HL-60 (cell line): Measurements from ENCODE around the gene EXOC4.

Experiments
- CTCF ChIP-seq: IDR thresholded peaks from one replicate; pipeline ENCODE4 v1.5.1; 2011; ENCODE audit warnings: low read length, control low read depth, inconsistent platforms; ENCODE audit not compliant: insufficient read depth
- GABPA ChIP-seq: IDR thresholded peaks from 2 replicates; pipeline ENCODE4 v1.6.1; 2012; ENCODE audit warnings: low read depth
- POLR2AphosphoS5 ChIP-seq: IDR thresholded peaks from 2 replicates; pipeline ENCODE4 v1.6.1; 2012; ENCODE audit warnings: low read depth
- REST ChIP-seq: IDR thresholded peaks from 2 replicates; pipeline ENCODE4 v1.6.1; 2012; ENCODE audit warnings: low read depth; ENCODE audit not compliant: insufficient replicate concordance
- SPI1 ChIP-seq: IDR thresholded peaks from 2 replicates; pipeline ENCODE4 v1.6.1; 2012; ENCODE audit warnings: low read depth, mild to moderate bottlenecking, borderline replicate concordance

- TF ChIP-seq CTCF = no peak
- peak; percentile 89 for TF ChIP-seq REST
- no peak for TF ChIP-seq SPI1
- TF ChIP-seq POLR2AphosphoS5 = no peak
- TF ChIP-seq GABPA = no peak
Measured at GRCh38 chr7:134058980-134059379, 806.1 kb downstream of the EXOC4 start.
